Neural cell (in vitro differentiated cells): ENCODE data around the gene GAB2. TPM values are rescaled to one million over a fixed set of nuclear protein-coding genes. Genes with fewer than 3 reads are reported as not detected.

Source experiments
- H2AFZ ChIP-seq: fragments of 200-600, 300-800 bp; sonication (generic), shearing (Covaris generic); 2 replicates; pipeline ENCODE4 v1.6.0; 2014; ENCODE audit warnings: low read depth, mild to moderate bottlenecking, antibody characterized with exemption, low read length, moderate library complexity
- H3F3A ChIP-seq: fragments of 200-600 bp; shearing (Covaris generic); 2 replicates; pipeline ENCODE4 v1.6.1; 2016; ENCODE audit warnings: mild to moderate bottlenecking, moderate library complexity, mixed read lengths, antibody characterized with exemption, low read length; ENCODE audit not compliant: insufficient read depth, poor library complexity, severe bottlenecking
- H3K27ac ChIP-seq: fragments of 200-600, 300-800 bp; sonication (generic), shearing (Covaris generic); 2 replicates; pipeline ENCODE4 v1.5.1; 2014; ENCODE audit warnings: mild to moderate bottlenecking, low read length, moderate library complexity
- H3K27me3 ChIP-seq: fragments of 300-800, 200-600 bp; sonication (generic), shearing (Covaris generic); 2 replicates; pipeline ENCODE4 v1.6.0; 2014; ENCODE audit warnings: mild to moderate bottlenecking, low read depth, low read length, moderate library complexity; ENCODE audit not compliant: insufficient read depth
- H3K36me3 ChIP-seq: fragments of 300-800, 200-600 bp; sonication (generic), shearing (Covaris generic); 2 replicates; pipeline ENCODE4 v1.5.1; 2014; ENCODE audit warnings: mild to moderate bottlenecking, antibody characterized with exemption, low read length, moderate library complexity; ENCODE audit not compliant: insufficient read depth
- H3K4me2 ChIP-seq: fragments of 300-800, 200-600 bp; sonication (generic), shearing (Covaris generic); 2 replicates; pipeline ENCODE4 v1.6.0; 2014; ENCODE audit warnings: mild to moderate bottlenecking, low read length
- H3K4me3 ChIP-seq: fragments of 300-800, 200-600 bp; sonication (generic), shearing (Covaris generic); 2 replicates; pipeline ENCODE4 v1.5.1; 2014; ENCODE audit warnings: mild to moderate bottlenecking, low read length, moderate library complexity
- H3K79me2 ChIP-seq: fragments of 200-600 bp; shearing (Covaris generic); replicated peaks from 2 replicates; pipeline ENCODE4 v1.6.0; 2014; ENCODE audit warnings: mild to moderate bottlenecking, low read length, moderate library complexity; ENCODE audit not compliant: insufficient read depth
- H3K9ac ChIP-seq: fragments of 300-800, 200-600 bp; sonication (generic), shearing (Covaris generic); 2 replicates; pipeline ENCODE4 v1.6.1; 2016; ENCODE audit warnings: mild to moderate bottlenecking, low read length, mixed read lengths
- H3K9me2 ChIP-seq: fragments of 200-600 bp; shearing (Covaris generic); 2 replicates; pipeline ENCODE4 v1.6.1; 2016; ENCODE audit warnings: mild to moderate bottlenecking, low read length, mixed read lengths; ENCODE audit not compliant: insufficient read depth
- H3K9me3 ChIP-seq: fragments of 200-600, 300-800 bp; sonication (generic), shearing (Covaris generic); 2 replicates; pipeline ENCODE4 v1.6.1; 2016; ENCODE audit warnings: mild to moderate bottlenecking, mixed run types, low read length, moderate library complexity, mixed read lengths
- H4K20me1 ChIP-seq: fragments of 200-600 bp; shearing (Covaris generic); 2 replicates; pipeline ENCODE4 v1.6.1; 2016; ENCODE audit warnings: mild to moderate bottlenecking, mixed run types; ENCODE audit not compliant: insufficient read depth
- EP300 ChIP-seq: fragments of 450-650 bp; conservative IDR thresholded peaks from 2 replicates; pipeline ENCODE4 v1.6.1; 2014; ENCODE audit warnings: antibody characterized with exemption, mild to moderate bottlenecking, moderate library complexity; ENCODE audit not compliant: poor library complexity, severe bottlenecking
- EZH2 ChIP-seq: fragments of 200-600, 300-800 bp; shearing (Covaris generic), sonication (generic); IDR thresholded peaks from 2 replicates; pipeline ENCODE4 v1.6.1; 2014; ENCODE audit warnings: antibody characterized with exemption, low read length, borderline replicate concordance, mild to moderate bottlenecking; ENCODE audit not compliant: insufficient read depth, poor library complexity, severe bottlenecking
- MXI1 ChIP-seq: fragments of 450-650 bp; conservative IDR thresholded peaks from 2 replicates; pipeline ENCODE4 v1.6.1; 2014; ENCODE audit warnings: antibody characterized with exemption, mild to moderate bottlenecking; ENCODE audit not compliant: poor library complexity, severe bottlenecking
- POLR2AphosphoS5 ChIP-seq: IDR thresholded peaks from 2 replicates; pipeline ENCODE4 v1.6.1; 2012
- RAD21 ChIP-seq: fragments of 450-650 bp; conservative IDR thresholded peaks from 2 replicates; pipeline ENCODE4 v1.6.1; 2014; ENCODE audit warnings: antibody characterized with exemption, mild to moderate bottlenecking, moderate library complexity
- REST ChIP-seq: IDR thresholded peaks from 2 replicates; pipeline ENCODE4 v1.6.1; 2012; ENCODE audit warnings: borderline replicate concordance
- SMC3 ChIP-seq: fragments of 450-650 bp; conservative IDR thresholded peaks from 2 replicates; pipeline ENCODE4 v1.6.1; 2014; ENCODE audit warnings: antibody characterized with exemption, mild to moderate bottlenecking, moderate library complexity; ENCODE audit not compliant: poor library complexity
- TAF1 ChIP-seq: IDR thresholded peaks from 2 replicates; pipeline ENCODE4 v1.6.1; 2012; ENCODE audit warnings: low read depth
- polyA plus RNA-seq: library from polyadenylated mRNA; depleted of rRNA; stranded (reverse); fragments of >200 nt; gene quantifications from 2 replicates; pipeline ENCODE4 v1.2.3, GENCODE V29; 2014
- TF ChIP-seq, protein P1 (sequence below): fragments of 450-650 bp; IDR thresholded peaks from 2 replicates; pipeline ENCODE4 v1.5.1; 2014; ENCODE audit warnings: antibody characterized with exemption, mild to moderate bottlenecking, moderate library complexity; ENCODE audit not compliant: poor library complexity, severe bottlenecking

Gene GAB2
- polyA plus RNA-seq, 1 donor from 2014 or later: 21.9 TPM

DNA sequence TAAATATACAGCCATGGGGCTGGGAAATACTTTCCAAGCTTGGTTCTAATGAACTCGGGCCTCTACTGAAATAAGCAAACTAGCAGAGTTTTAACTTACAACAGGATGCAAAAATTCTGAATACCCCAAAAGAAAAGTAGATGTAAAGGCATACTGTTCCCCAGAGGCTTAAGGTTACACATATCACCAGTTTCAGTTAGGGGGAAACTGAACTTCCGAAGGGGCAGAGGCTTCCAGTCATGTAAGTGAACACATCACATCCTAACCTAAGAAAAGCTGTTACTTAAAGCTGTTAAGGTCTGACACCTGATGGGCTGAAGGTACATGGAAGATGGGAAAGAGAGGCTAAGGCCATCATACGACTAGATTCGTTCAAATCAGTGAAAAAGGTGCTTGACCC lies 2.3 kb downstream of the GAB2 start:
- Histone ChIP-seq H3K9me3 (peaks cover 1% of the 10 kb centered on the region), H3K27me3 (no peaks in the 10 kb centered on the region), H3K9ac (no peak overlapping the region), H2AFZ (no peak overlapping the region), H4K20me1 (no peaks in the 10 kb centered on the region), H3K79me2 (peaks cover 61% of the 10 kb centered on the region), H3K27ac (no peak overlapping the region), H3K36me3 (no peaks in the 10 kb centered on the region), H3K4me3 (peak overlapping the region; percentile 94), H3K4me2 (no peak overlapping the region), H3K9me2 (no peaks in the 10 kb centered on the region), H3F3A (peaks cover 4% of the 10 kb centered on the region)
- no peak for TF ChIP-seq REST
- TF ChIP-seq, protein P1, sequence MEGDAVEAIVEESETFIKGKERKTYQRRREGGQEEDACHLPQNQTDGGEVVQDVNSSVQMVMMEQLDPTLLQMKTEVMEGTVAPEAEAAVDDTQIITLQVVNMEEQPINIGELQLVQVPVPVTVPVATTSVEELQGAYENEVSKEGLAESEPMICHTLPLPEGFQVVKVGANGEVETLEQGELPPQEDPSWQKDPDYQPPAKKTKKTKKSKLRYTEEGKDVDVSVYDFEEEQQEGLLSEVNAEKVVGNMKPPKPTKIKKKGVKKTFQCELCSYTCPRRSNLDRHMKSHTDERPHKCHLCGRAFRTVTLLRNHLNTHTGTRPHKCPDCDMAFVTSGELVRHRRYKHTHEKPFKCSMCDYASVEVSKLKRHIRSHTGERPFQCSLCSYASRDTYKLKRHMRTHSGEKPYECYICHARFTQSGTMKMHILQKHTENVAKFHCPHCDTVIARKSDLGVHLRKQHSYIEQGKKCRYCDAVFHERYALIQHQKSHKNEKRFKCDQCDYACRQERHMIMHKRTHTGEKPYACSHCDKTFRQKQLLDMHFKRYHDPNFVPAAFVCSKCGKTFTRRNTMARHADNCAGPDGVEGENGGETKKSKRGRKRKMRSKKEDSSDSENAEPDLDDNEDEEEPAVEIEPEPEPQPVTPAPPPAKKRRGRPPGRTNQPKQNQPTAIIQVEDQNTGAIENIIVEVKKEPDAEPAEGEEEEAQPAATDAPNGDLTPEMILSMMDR: no peak
- TF ChIP-seq RAD21: no peak
- TF ChIP-seq TAF1: no peak
- no peak for TF ChIP-seq EZH2
- TF ChIP-seq MXI1: no peak
- no peak for TF ChIP-seq POLR2AphosphoS5
- no peak for TF ChIP-seq EP300
- no peak for TF ChIP-seq SMC3

DNA sequence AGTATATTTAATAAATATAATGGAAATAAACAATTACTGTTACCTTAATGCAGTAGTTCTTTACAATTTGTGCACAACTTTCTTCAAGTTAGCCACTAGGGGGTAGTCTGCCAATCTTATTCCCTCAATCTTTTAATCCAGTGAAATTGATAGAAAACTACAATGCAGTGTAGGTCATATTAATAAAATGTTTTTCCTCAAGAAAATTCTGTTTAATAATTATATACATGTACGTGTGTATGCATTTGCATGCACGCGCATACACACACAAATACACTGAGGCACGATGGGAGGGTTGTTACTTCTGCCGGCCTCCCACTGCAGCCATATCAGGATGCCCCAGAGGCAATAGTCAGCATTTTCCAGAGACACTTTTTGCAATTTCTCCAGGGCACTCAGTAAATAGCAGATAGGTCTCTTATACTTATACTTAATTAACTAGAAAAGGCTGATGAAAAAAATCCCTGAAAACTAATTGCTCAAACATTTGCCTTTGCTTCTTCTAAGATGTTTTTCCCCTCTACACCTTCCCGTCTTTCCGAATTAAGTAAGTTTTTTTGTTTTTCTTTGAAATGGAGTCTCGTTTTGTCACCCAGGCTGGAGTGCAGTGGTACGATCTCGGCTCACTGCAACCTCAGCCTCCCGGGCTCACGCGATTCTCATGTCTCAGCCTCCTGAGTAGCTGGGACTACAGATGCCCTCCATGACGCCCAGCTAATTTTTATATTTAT lies 3.1 kb downstream of the GAB2 start:
- no peak overlapping the region for H3K27ac ChIP-seq
- H3K4me2 ChIP-seq: no peak overlapping the region
- no peaks in the 10 kb centered on the region for H3K36me3 ChIP-seq
- no peak overlapping the region for H3K4me3 ChIP-seq
- H3K9ac ChIP-seq: no peak overlapping the region
- peaks cover 69% of the 10 kb centered on the region for H3K79me2 ChIP-seq
- no peaks in the 10 kb centered on the region for H3K9me2 ChIP-seq
- no peak for TF ChIP-seq EZH2
- TF ChIP-seq, protein P1: peak; percentile 52
- H3K9me3 ChIP-seq: peaks cover 4% of the 10 kb centered on the region
- H3F3A ChIP-seq: peaks cover 4% of the 10 kb centered on the region
- no peaks in the 10 kb centered on the region for H3K27me3 ChIP-seq
- no peak overlapping the region for H2AFZ ChIP-seq
- H4K20me1 ChIP-seq: no peaks in the 10 kb centered on the region
